Astrocyte of the cerebellum (primary cell): Measurements from ENCODE around the gene PRKRA.

Experiments used
- DNase-seq: peaks from one replicate; pipeline ENCODE4 v3.0.0-alpha.2; 2011; ENCODE audit warnings: low read depth
- H3K4me3 ChIP-seq: 2 replicates; pipeline ENCODE4 v1.5.1; 2011; ENCODE audit warnings: mild to moderate bottlenecking, low read depth, low read length, moderate library complexity
- CTCF ChIP-seq: IDR thresholded peaks from 2 replicates; pipeline ENCODE4 v1.5.1; 2012; ENCODE audit warnings: low read length, low read depth, moderate library complexity, mild to moderate bottlenecking; ENCODE audit errors: missing control alignments
- in situ Hi-C: cut with HindIII; loops from 2 replicates; pipeline ENCODE4 v1.10.0; 2017; ENCODE audit warnings: low sequenced_read_pairs

The PRKRA gene

DNA sequence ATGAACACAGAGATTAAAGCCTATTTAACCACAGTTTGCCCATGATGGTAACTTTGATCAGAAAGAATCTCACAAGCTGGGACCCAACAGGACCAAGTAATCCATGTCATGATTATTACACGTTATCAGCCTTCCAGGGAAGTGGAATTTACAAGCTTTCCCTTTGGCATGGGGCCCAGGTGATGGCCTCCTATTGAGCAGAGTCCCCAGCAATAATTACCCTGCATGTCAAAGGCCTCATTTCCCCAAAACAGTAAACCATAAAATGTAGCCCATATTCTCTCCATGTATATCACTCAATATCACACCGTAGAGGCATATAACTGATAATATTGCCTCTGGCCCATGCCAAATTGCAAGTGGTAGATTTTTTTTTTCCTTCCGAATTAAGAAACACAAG is 38.9 kb downstream of the PRKRA start:
- no peak for TF ChIP-seq CTCF
- no peak for DNase-seq
- in situ Hi-C loops: loop anchor here (25.0 kb wide), 1 partner anchor 275 kb away; no protein-coding TSS in a partner anchor
- H3K4me3 ChIP-seq: no peak overlapping the region

DNA sequence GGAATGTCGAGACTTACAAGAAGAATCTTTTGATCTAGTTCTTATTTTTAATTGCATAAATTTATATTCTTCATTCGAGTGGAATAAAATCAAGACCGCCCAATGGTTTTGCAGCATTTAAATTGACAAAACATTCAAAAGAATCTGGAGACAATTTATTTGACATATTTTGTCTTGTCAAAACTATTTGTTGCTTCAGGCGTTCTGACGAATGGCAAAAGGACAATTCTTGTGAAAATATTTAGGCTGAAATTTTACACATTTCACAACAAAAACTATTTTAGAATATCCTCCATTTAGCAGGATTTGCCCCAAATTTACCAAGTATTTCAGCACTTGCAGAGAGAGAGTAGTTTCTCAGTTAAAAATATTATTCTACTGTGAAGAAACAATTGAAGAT is 41.7 kb downstream of the PRKRA start:
- H3K4me3 ChIP-seq: no peak overlapping the region
- no peak for DNase-seq
- in situ Hi-C loops: loop anchor here (25.0 kb wide), 1 partner anchor 272 kb away; no protein-coding TSS in a partner anchor
- no peak for TF ChIP-seq CTCF

GRCh38 chr2:178404368-178404767 is 46.6 kb downstream of the PRKRA start:
- H3K4me3 ChIP-seq: no peak overlapping the region
- TF ChIP-seq CTCF: no peak
- in situ Hi-C loops: loop anchor here (25.0 kb wide), 1 partner anchor 267 kb away; no protein-coding TSS in a partner anchor
- DNase-seq: no peak

DNA sequence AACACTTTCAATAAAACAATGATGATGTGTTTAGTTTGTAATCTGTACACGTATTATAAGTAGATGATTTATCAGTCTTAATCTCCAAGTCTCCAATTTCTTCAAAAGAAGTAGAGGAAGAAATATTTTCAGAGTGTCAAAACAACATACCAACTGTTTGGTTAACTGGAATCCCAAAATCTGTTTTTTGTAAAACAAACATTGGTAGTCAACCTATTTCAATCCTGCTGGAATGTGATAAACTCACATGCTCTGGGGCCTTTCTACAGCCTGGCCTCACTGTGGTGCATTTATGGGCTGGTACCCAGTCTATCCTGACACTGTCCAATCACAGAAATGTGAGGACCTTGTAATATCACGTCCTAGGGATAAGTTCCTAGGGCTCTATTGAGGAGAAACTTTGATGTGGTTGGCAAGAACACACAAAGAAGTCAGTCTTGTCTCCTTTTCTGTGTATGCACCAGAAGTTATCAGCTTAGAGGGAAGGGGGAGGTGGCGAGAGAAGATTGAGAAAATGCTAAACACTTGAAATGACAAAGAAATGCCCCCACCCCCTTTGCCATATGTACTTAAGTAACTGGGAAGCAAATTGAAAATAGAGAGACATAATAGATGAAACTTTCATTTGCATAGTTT is 47.2 kb downstream of the PRKRA start:
- no peak for TF ChIP-seq CTCF
- in situ Hi-C loops: loop anchor here (25.0 kb wide), 1 partner anchor 266 kb away; no protein-coding TSS in a partner anchor
- DNase-seq: no peak
- H3K4me3 ChIP-seq: no peak overlapping the region

- in situ Hi-C loops: loop anchor here (25.0 kb wide), 1 partner anchor 265 kb away; no protein-coding TSS in a partner anchor
- no peak for TF ChIP-seq CTCF
- no peak for DNase-seq
Measured at GRCh38 chr2:178401994-178402437, 49.0 kb downstream of the PRKRA start.

DNA sequence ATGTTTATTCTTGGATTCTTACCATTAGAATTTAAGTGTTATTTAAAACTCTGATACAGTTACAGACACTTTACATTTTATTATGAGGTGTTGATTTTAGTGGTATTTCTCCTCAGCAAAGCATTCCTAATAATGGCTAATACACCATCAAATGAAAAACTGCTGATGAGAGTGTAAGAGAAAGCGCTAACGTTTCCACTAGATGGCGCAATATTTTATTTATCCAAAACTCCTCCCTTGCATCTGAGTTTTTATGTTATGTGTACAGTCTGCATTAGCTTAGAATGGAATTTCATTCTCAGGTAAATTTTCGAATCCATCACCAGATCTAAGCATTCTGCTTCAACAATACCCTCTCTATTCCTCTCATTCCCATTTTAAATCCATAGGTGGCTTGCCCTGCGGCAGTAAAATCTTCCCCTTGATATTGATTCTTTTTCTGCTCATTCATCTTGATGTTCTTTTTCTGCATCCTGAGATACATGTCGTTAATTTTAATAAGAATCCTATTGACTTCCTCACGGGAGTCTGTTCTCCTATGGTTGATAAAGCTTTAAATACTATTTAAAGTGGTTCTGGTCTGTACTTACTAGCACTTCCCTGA is 53.9 kb downstream of the PRKRA start:
- peak; percentile 56 for TF ChIP-seq CTCF
- no peak for DNase-seq
- no peak overlapping the region for H3K4me3 ChIP-seq
- in situ Hi-C loops: no loop called here

More at GRCh38 chr2:178401994-178402437, 49.0 kb downstream of the PRKRA start:
- no peak overlapping the region for H3K4me3 ChIP-seq
